SKM-1 treated with dmso at 0.1 percent for 144 hours (cell line): ENCODE measurements around the gene ZSWIM3.

Source experiments
- DNase-seq: peaks from one replicate; lab custom pipeline; 2025; ENCODE audit not compliant: unreplicated experiment; lab: John Stamatoyannopoulos, UW

Gene ZSWIM3

GRCh38 chr20:45909336-45909808 is 52.0 kb downstream of the ZSWIM3 start:
- DNase-seq = no peak

- peak; percentile 16 for DNase-seq
These were observed 52.6 kb downstream of the ZSWIM3 start for GRCh38 chr20:45909817-45910669.

- peak; percentile 98 for DNase-seq
These were observed 53.5 kb downstream of the ZSWIM3 start for GRCh38 chr20:45910670-45911485.

- no peak for DNase-seq
These were observed 54.3 kb downstream of the ZSWIM3 start, which contains the start of gene PLTP for GRCh38 chr20:45911486-45912343. PLTP (minus strand) TSS chr20:45912155; CDS start chr20:45911452, 703 bp downstream.

- DNase-seq = no peak
These were observed 54.9 kb downstream of the ZSWIM3 start for GRCh38 chr20:45912344-45912682.

GRCh38 chr20:45913116-45913515 is 55.7 kb downstream of the ZSWIM3 start:
- DNase-seq = no peak

- no peak for DNase-seq
These were observed 60.4 kb downstream of the ZSWIM3 start for GRCh38 chr20:45917790-45918141.

GRCh38 chr20:45918182-45918737 is 60.8 kb downstream of the ZSWIM3 start:
- DNase-seq = no peak

GRCh38 chr20:45918779-45919537 is 61.5 kb downstream of the ZSWIM3 start:
- DNase-seq = no peak

- no peak for DNase-seq
These were observed 62.4 kb downstream of the ZSWIM3 start for GRCh38 chr20:45919542-45920399.

- no peak for DNase-seq
These were observed 63.3 kb downstream of the ZSWIM3 start for GRCh38 chr20:45920462-45921336.

- no peak for DNase-seq
These were observed 64.1 kb downstream of the ZSWIM3 start for GRCh38 chr20:45921337-45922189.

- DNase-seq = no peak
These were observed 67.2 kb downstream of the ZSWIM3 start for GRCh38 chr20:45924391-45925261.

- DNase-seq = no peak
These were observed 68.5 kb downstream of the ZSWIM3 start for GRCh38 chr20:45925821-45926506.

GRCh38 chr20:45926731-45927070 is 69.3 kb downstream of the ZSWIM3 start:
- DNase-seq = no peak
